ENCODE measurements around the gene GALM.

The GALM gene

GRCh38 chr2:38648107-38648761 lies 17.7 kb upstream of the GALM start:
- DNase-seq, result peak; percentile 86
- in situ Hi-C loops (cut with MboI; ENCODE audit: low pct_unique_long_range_greater_than_20kb, low sequenced_read_pairs), result no loop called here

DNA sequence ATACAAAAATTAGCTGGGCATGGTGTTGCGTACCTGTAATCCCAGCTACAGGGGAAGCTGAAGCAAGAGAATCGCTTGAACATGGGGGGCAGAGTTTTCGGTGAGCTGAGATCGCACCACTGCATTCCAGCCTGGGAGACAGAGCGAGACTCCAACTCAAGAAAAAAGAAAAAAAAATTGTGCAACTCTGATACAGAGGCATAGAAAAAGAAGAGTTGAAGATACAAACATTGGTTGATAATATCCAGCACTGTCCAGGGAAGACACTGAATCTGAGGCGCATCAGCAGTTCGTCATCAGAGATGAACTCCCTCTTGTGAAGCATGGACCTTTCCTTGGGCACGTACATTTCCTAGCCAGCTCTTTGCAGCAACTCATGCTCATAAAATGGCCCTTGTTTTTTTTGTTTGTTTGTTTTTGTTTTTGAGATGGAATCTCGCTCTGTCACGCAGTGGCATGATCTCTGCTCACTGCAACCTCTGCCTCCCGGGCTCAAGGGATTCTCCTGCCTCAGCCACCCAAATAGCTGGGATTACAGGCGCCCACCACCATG lies 16.7 kb upstream of the GALM start:
- in situ Hi-C loops (cut with MboI; ENCODE audit: low pct_unique_long_range_greater_than_20kb, low sequenced_read_pairs), result no loop called here
- no peak for DNase-seq

DNA sequence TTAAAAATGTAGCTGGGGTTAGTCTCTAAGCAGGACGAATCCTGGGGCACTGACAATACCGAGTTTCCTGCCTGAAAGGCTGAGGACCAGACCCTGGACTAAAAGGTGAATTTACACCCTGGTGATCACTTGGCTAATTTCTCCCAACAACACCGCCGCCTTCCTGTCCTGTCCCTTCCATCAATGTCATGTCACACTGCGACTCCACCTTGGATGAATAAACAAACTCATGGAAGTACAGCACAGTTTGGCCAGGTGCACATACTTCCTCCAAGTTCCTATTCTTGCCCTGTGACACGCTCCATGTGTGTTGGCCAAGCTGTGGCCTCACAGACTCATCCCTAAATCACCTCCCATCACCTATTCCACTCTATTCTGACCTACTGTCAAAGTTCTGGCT lies 15.9 kb upstream of the GALM start:
- in situ Hi-C loops (cut with MboI; ENCODE audit: low pct_unique_long_range_greater_than_20kb, low sequenced_read_pairs), result no loop called here
- DNase-seq, result no peak

GRCh38 chr2:38650717-38651116 lies 15.2 kb upstream of the GALM start:
- DNase-seq, result no peak

GRCh38 chr2:38652431-38653273 lies 13.3 kb upstream of the GALM start:
- in situ Hi-C loops (cut with MboI; ENCODE audit: low pct_unique_long_range_greater_than_20kb, low sequenced_read_pairs), result no loop called here
- DNase-seq, result peak; percentile 82

More at GRCh38 chr2:38650717-38651116, 15.2 kb upstream of the GALM start:
- in situ Hi-C loops (cut with MboI; ENCODE audit: low pct_unique_long_range_greater_than_20kb, low sequenced_read_pairs), result no loop called here

GRCh38 chr2:38653380-38653714 lies 12.6 kb upstream of the GALM start:
- in situ Hi-C loops (cut with MboI; ENCODE audit: low pct_unique_long_range_greater_than_20kb, low sequenced_read_pairs), result no loop called here

DNA sequence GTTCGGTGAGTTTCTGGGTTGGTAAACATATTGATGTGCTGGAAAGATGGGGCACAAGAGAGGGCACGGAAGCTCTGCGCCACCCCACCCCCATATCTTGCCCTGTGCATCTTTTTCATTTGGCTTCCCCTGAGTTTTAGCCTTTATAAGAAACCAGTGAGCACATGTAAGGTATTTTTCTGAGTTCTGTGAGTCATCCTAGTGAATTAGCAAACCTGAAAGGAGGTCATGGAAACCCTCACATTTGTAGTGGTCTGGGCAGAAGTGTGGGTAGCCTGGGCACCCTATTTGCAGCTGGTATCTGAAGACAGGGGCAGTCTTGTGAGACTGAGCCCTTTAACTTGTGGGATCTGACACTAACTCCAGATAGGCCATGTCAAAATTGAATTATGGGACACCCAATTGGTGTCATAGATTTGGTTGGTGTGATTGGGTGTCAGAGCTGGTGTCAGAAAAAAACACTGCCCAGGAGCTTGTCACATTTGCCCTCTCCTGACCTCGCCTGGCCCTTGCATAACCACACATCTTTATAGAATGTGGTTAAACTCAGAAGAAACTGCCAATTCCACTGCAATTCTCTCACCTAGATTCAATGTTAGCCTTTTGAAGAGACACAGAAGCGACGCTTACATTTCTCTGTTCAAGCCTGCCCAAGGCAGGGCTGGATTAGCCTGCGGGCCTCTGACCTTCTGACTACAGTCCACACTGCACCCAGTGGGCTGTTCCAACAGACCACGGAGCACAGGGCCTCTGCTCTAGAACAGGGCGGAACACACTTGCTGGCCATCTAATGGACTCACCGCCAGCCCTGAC lies 12.0 kb upstream of the GALM start:
- in situ Hi-C loops (cut with MboI; ENCODE audit: low pct_unique_long_range_greater_than_20kb, low sequenced_read_pairs), result no loop called here

More at GRCh38 chr2:38653380-38653714, 12.6 kb upstream of the GALM start:
- no peak for DNase-seq

GRCh38 chr2:38654528-38655381 lies 11.2 kb upstream of the GALM start:
- no peak for DNase-seq
- in situ Hi-C loops (cut with MboI; ENCODE audit: low pct_unique_long_range_greater_than_20kb, low sequenced_read_pairs), result no loop called here

More for the DNA sequence above, 12.0 kb upstream of the GALM start:
- no peak for DNase-seq

GRCh38 chr2:38655441-38655840 lies 10.5 kb upstream of the GALM start:
- no peak for DNase-seq
- in situ Hi-C loops (cut with MboI; ENCODE audit: low pct_unique_long_range_greater_than_20kb, low sequenced_read_pairs), result no loop called here

- no peak for DNase-seq
- in situ Hi-C loops (cut with MboI; ENCODE audit: low pct_unique_long_range_greater_than_20kb, low sequenced_read_pairs), result no loop called here
Observed at GRCh38 chr2:38656866-38657480, 8.9 kb upstream of the GALM start.

- in situ Hi-C loops (cut with MboI; ENCODE audit: low pct_unique_long_range_greater_than_20kb, low sequenced_read_pairs), result no loop called here
- DNase-seq, result no peak
Observed at GRCh38 chr2:38658613-38659012, 7.3 kb upstream of the GALM start.

DNA sequence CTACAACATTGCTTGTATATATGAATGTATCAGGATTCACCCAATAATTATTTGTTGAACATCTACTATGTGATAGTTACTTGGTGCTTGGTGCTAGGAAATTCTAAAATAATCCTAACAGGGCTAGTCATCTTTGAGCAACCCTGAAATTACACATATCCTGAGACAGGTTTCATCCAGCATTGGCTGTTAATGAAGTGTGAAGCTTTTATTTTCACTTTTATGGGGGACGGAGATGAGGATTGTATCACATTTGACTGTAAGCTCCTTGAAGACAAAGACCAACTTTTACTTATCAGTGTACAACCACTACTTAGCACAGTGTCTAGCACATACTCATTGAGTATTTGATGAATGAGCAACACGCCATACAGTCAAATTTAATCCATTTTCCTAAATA lies 6.8 kb upstream of the GALM start:
- DNase-seq, result no peak
- in situ Hi-C loops (cut with MboI; ENCODE audit: low pct_unique_long_range_greater_than_20kb, low sequenced_read_pairs), result no loop called here

DNA sequence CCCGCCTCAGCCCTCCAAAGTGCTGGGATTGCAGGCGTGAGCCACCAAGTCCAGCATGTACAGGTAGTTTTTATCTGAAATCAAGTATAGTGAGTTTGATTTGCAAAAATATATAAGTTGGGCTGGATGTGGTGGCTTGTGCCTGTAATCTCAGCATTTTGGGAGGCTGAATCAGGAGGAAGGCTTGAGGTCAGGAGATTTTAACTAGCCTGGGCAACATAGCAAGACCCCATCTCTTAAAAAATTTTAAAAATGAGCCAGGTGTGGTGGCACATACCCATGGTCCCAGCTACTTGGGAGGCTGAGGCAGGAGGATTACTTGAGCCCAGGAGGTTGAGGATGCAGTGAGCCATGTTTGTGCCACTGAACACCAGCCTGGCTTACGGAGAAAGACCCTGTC lies 5.6 kb upstream of the GALM start:
- in situ Hi-C loops (cut with MboI; ENCODE audit: low pct_unique_long_range_greater_than_20kb, low sequenced_read_pairs), result no loop called here
- DNase-seq, result no peak

GRCh38 chr2:38661306-38661705 lies 4.6 kb upstream of the GALM start:
- no peak for DNase-seq
- in situ Hi-C loops (cut with MboI; ENCODE audit: low pct_unique_long_range_greater_than_20kb, low sequenced_read_pairs), result no loop called here

GRCh38 chr2:38666556-38666910 lies 619 bp downstream of the GALM start:
- in situ Hi-C loops (cut with MboI; ENCODE audit: low pct_unique_long_range_greater_than_20kb, low sequenced_read_pairs), result no loop called here

GRCh38 chr2:38668092-38668491 lies 2.2 kb downstream of the GALM start:
- in situ Hi-C loops (cut with MboI; ENCODE audit: low pct_unique_long_range_greater_than_20kb, low sequenced_read_pairs), result no loop called here
- no peak for DNase-seq

More at GRCh38 chr2:38666556-38666910, 619 bp downstream of the GALM start:
- DNase-seq, result no peak

DNA sequence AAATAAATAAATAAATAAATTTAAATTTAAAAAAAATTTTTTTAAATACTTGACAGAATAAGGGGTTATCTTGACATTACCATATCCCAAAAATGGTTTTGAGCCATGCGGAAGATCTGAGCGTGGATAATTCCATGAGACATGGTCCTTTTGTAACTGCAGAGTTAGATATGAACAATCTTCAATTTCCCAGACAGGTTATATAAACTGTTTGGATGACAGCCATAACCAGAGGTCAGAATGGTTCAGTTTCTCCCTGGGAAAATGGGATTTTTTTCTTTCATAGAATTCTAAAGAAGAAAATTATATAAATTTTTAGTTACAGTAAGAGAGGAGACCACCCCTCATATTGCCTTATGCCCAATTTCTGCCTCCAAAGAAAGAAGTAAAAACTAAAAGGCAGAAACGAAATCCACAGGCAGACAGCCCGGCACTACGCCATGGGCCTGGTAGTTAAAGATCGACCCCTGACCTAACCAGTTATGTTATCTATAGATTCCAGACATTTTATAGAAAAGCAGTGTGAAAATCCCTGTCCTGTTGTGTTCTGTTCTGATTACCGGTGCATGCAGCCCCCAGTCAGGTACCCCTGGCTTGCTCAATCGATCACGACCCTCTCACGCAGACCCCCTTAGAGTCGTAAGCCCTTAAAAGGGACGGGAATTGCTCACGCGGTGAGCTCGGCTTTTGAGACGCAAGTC lies 3.0 kb downstream of the GALM start:
- in situ Hi-C loops (cut with MboI; ENCODE audit: low pct_unique_long_range_greater_than_20kb, low sequenced_read_pairs), result no loop called here

DNA sequence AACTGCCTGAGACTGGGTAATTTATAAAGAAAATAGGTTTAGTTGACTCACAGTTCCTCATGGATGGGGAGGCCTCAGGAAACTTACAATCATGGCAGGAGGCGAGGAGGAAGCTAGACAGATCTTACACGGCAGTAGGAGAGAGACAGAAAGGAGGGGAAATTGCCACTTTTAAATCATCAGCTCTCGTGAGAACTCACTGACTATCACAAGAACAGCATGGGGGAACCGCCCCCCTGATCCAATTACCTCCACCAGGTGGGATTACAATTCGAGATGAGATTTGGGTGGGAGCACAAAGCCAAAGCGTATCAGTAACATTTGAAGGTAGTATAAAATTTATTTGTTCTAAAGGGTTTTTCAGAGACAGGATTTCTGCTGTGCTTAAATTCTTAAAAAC lies 5.4 kb downstream of the GALM start:
- no peak for DNase-seq
- in situ Hi-C loops (cut with MboI; ENCODE audit: low pct_unique_long_range_greater_than_20kb, low sequenced_read_pairs), result no loop called here

More for the DNA sequence above, 3.0 kb downstream of the GALM start:
- no peak for DNase-seq

Data from KBM-7 (cell line).